Stimulated activated CD4-positive, alpha-beta T cell treated with anti-CD3 and anti-CD28 coated beads, Interleukin-12 subunit alpha, Interleukin-12 subunit beta, amount 100 ng/mL, for 48 hours (primary cell): Measurements from ENCODE around the gene TRPC4.

Source experiments
- DNase-seq, 3 donors: peaks; one replicate each; pipeline ENCODE4 v3.0.0-alpha.2; 2020; ENCODE audit warnings: low read depth in 2 of 3, low spot score in 1 of 3

The TRPC4 gene

GRCh38 chr13:37729876-37730275 is 139.7 kb downstream of the TRPC4 start:
- no peak for DNase-seq

- no peak for DNase-seq
These were observed 153.0 kb downstream of the TRPC4 start for GRCh38 chr13:37716420-37717195.

GRCh38 chr13:37715606-37716015 is 154.0 kb downstream of the TRPC4 start:
- no peak for DNase-seq

GRCh38 chr13:37709318-37709717 is 160.3 kb downstream of the TRPC4 start:
- DNase-seq, result no peak

- no peak for DNase-seq
These were observed 161.7 kb downstream of the TRPC4 start for GRCh38 chr13:37707739-37708500.

GRCh38 chr13:37706041-37706440 is 163.5 kb downstream of the TRPC4 start:
- DNase-seq, result no peak

GRCh38 chr13:37701972-37702371 is 167.6 kb downstream of the TRPC4 start:
- no peak for DNase-seq

- no peak for DNase-seq
These were observed 168.3 kb downstream of the TRPC4 start for GRCh38 chr13:37701306-37701705.

- no peak for DNase-seq
These were observed 168.7 kb downstream of the TRPC4 start for GRCh38 chr13:37700887-37701286.

GRCh38 chr13:37695200-37695599 is 174.4 kb downstream of the TRPC4 start:
- DNase-seq, result no peak

- no peak for DNase-seq
These were observed 179.2 kb downstream of the TRPC4 start for GRCh38 chr13:37690361-37690760.

- no peak for DNase-seq
These were observed 183.1 kb downstream of the TRPC4 start for GRCh38 chr13:37686501-37686900.

- DNase-seq, result no peak
These were observed 184.4 kb downstream of the TRPC4 start for GRCh38 chr13:37685206-37685605.

- DNase-seq, result no peak
These were observed 187.1 kb downstream of the TRPC4 start for GRCh38 chr13:37682496-37682895.

- no peak for DNase-seq
These were observed 188.1 kb downstream of the TRPC4 start for GRCh38 chr13:37681281-37682032.

- DNase-seq, result no peak
These were observed 189.4 kb downstream of the TRPC4 start for GRCh38 chr13:37680137-37680536.

GRCh38 chr13:37679043-37679442 is 190.5 kb downstream of the TRPC4 start:
- no peak for DNase-seq

- no peak for DNase-seq
These were observed 199.7 kb downstream of the TRPC4 start for GRCh38 chr13:37669845-37670244.

GRCh38 chr13:37667702-37668101 is 201.9 kb downstream of the TRPC4 start:
- no peak for DNase-seq

- no peak for DNase-seq
These were observed 203.5 kb downstream of the TRPC4 start for GRCh38 chr13:37666036-37666435.

- no peak for DNase-seq
These were observed 204.2 kb downstream of the TRPC4 start for GRCh38 chr13:37665420-37665819.

- DNase-seq, result no peak
These were observed 205.8 kb downstream of the TRPC4 start for GRCh38 chr13:37663724-37664123.
